GM13977 (cell line): ENCODE measurements around the gene NCOA1.
"Not testable (repeated sequence)": the region's sequence is repeated elsewhere in the genome, so short reads cannot be mapped to it uniquely, and the experiment has no call there.

ENCODE experiments used
- DNase-seq: peaks from one replicate; pipeline ENCODE4 v3.0.0; 2012; ENCODE audit warnings: low spot score
- in situ Hi-C: fragments of 300-500 bp; cut with MboI; formaldehyde crosslinking; loops from one replicate; pipeline ENCODE4 v1.12.0; 2022; ENCODE audit warnings: low sequenced_read_pairs, low pct_unique_long_range_greater_than_20kb, mixed read lengths, inconsistent platforms; ENCODE audit not compliant: unreplicated experiment
- TF ChIP-seq, protein P1 (sequence below): IDR thresholded peaks from 2 replicates; pipeline ENCODE4 v1.5.1; 2012; ENCODE audit warnings: mild to moderate bottlenecking, control low read depth; ENCODE audit not compliant: insufficient read depth; ENCODE audit errors: extremely low read depth, missing control alignments

Gene NCOA1

GRCh38 chr2:24586955-24587354 lies 95.9 kb downstream of the NCOA1 start:
- TF ChIP-seq, protein P1, sequence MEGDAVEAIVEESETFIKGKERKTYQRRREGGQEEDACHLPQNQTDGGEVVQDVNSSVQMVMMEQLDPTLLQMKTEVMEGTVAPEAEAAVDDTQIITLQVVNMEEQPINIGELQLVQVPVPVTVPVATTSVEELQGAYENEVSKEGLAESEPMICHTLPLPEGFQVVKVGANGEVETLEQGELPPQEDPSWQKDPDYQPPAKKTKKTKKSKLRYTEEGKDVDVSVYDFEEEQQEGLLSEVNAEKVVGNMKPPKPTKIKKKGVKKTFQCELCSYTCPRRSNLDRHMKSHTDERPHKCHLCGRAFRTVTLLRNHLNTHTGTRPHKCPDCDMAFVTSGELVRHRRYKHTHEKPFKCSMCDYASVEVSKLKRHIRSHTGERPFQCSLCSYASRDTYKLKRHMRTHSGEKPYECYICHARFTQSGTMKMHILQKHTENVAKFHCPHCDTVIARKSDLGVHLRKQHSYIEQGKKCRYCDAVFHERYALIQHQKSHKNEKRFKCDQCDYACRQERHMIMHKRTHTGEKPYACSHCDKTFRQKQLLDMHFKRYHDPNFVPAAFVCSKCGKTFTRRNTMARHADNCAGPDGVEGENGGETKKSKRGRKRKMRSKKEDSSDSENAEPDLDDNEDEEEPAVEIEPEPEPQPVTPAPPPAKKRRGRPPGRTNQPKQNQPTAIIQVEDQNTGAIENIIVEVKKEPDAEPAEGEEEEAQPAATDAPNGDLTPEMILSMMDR: no peak
- in situ Hi-C loops: no loop called here
- peak; percentile 44 for DNase-seq

DNA sequence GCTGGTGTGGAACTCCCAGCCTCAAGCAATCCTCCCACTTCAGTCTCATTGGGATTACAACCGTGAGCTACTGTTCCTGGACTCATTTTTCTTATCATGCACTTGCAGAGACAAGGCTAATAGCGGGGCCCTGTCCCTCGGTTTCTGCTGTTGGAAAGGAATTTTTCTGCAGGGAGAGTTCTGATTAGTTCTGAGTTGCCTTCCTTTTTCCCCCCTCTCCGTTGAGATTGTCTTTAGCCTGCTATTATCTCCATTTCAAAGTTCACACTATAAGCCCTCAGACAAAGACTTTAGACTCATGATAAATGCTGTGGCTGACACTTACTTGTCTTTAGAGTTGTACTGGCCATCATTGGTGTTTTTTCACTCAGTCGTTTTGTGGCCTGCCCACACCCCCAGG lies 97.2 kb downstream of the NCOA1 start:
- in situ Hi-C loops: no loop called here
- TF ChIP-seq, protein P1: no peak
- DNase-seq: no peak

- in situ Hi-C loops: no loop called here
- TF ChIP-seq, protein P1: no peak
- DNase-seq: no peak
Measured at GRCh38 chr2:24592441-24593100, 101.5 kb downstream of the NCOA1 start.

DNA sequence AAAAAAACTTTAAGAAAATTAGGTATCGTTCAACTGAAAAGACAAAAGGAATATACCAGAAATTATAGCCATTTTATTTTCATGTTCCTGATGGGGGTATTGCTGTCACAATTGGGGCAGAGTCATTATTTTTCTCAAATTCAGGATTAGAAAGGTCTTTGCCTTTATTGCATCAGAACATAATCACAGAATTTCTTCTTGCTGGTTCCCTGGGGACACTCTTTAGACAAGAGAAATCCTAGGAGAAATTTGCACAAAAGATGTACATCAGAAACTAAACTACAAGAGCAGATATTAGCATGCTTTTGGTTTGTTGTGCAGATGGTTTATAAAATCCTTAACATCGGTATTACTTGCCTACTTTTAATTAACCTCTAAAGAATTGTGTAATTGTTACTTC lies 103.2 kb downstream of the NCOA1 start:
- DNase-seq: no peak
- TF ChIP-seq, protein P1: no peak
- in situ Hi-C loops: no loop called here

- TF ChIP-seq, protein P1: no peak
- no peak for DNase-seq
- in situ Hi-C loops: no loop called here
Measured at GRCh38 chr2:24597181-24597870, 106.3 kb downstream of the NCOA1 start.

DNA sequence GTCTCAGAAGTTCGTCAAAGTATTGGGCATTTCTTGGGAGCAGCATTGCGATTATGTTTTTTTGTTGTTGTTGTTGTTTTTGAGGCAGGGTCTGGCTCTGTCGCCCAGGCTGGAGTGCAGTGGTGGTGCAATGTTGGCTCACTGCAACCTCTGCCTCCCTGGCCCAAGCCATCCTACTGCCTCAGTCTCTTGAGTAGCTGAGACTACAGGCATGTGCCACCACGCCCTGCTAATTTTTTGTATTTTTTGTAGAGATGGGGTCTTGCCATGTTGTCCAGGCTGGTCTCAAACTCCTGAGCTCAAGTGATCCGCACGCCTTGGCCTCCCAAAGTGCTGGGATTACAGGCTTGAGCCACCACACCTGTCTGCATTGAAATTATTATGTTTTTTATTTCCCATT lies 109.1 kb downstream of the NCOA1 start:
- in situ Hi-C loops: loop anchor here (25.0 kb wide), 1 partner anchor 187 kb away; the partner anchor contains the start of genes CENPO and PTRHD1
- DNase-seq: not testable (repeated sequence)

GRCh38 chr2:24611631-24612030 lies 120.6 kb downstream of the NCOA1 start:
- TF ChIP-seq, protein P1: no peak
- in situ Hi-C loops: loop anchor here (25.0 kb wide), 1 partner anchor 176 kb away; the partner anchor contains the start of genes CENPO and PTRHD1
- no peak for DNase-seq
